Amygdala (tissue), 56 donors: Measurements from ENCODE around the gene DCTPP1.

Experiments
- DNase-seq, 56 donors: peaks; one replicate each; lab custom pipeline; 2025; lab: John Stamatoyannopoulos, UW

The DCTPP1 gene

DNA sequence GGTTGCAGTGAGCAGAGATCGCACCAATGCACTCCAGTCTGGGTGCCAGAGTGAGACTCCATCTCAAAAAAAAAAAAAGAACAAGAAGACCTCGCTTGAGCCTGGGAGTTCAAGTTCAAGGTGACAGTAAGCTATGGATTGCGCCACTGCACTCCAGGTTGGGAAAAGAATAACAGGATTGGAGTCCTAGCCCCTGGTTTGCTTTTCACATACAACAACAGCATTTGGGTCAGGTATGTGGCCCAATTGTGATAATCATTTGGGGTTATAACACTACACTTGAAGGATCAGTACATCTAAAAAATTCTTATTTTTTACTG is 19.2 kb upstream of the DCTPP1 start:
- no peak for DNase-seq

DNA sequence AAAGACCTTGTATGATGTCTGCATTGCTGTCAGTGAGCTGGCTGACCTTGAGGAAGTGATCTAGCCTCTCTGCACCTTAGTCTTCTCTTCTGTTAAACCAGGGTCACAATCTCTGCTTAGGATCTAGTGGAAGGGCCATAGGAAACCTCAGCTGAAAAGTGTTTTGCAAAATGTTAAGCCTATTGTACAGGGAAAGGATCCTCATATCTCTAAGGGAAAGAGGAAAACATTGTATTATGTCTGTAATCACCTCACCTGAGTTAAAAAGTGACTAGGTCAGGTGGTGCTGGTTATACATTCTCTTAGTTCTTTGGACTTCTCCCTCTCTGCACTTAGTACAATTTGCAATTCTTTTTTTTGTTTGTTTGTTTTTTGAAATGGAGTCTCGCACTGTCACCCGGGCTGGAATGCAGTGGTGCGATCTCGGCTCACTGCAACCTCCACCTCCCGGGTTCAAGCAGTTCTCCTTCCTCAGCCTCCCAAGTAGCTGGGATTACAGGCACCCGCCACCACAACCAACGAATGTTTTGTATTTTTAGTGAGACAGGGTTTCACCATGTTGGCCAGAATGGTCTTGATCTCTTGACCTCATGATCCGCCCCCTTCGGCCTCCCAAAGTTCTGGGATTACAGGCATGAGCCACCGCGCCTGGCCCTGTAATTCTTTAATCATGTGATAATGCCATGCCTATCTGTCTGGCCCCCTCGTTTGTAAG is 17.8 kb upstream of the DCTPP1 start:
- no peak for DNase-seq

DNA sequence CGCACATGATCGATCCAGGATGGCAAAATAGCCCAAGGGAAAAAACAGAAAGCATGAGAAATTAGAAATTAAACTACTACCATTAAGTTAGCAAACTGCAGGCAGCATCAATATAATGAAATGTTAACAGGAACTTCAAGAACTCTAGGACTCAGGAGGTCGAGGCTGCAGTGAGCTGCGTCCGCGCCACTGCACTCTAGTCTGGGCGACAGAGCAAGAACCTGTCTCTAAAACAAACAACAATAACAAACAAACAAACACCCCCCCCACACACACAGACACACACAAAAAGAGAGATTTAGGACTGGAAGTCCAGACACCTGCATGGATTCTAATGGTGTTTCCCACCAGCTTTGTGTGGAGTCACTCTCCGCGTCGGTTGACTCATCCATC is 16.4 kb upstream of the DCTPP1 start:
- no peak for DNase-seq

DNA sequence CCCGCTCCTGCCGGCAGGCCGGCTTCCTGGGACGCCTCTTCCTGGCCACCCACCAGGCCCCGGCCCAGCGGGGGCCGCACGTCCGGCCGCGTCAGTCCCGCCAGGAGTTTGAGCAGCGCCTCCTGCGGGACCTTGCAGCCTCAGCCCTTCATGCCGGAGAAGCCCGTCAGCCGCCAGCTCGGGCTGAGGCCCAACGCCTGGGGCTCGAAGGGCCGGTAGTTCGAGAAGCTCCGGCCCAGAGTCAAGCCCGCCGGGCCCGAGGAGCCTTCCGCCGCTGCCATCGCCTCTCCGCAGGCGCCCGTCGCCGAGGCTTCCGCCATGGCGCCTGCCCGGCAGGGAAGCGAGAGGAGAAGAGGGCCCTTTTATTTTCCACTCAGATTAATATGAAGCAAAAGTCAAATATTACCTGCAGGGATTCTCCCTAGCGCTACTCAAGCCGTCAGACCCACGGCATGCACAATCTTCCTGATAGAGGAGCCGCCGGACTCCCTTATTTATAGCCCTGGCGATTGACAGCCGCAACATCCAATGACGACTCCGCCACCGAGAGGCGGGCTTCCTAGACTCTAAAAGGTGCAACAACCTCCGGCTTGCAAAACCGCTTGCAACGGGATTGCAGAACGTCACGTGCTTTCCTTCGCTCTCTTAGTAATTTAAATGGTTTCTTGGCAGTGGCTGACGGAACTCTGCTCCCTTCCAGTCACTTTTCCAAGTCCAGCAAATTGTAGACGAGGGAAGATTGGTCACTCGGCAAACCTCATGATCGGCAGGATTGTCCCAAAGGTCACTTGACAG is 15.8 kb upstream of the DCTPP1 start, which contains the start of gene SEPHS2:
Gene SEPHS2 (minus strand): TSS at position 467 of the 795 bp plus-strand sequence. CDS start 147 bp downstream, at position 320.
- peak; percentile 12 to 97 (median 87) for DNase-seq

DNA sequence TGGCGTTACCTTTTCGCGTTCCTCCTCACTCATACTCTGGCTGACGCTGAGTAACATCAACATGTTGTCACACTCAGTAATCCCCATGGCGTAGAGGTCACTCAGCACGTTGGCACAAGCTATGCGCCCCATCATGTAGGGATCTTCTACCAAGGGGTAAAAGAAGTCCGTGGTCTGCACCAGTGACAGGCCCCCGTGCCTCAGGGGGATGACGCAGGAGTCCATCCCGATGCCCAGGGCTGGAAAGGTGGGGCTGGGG is 15.2 kb upstream of the DCTPP1 start:
- no peak for DNase-seq

DNA sequence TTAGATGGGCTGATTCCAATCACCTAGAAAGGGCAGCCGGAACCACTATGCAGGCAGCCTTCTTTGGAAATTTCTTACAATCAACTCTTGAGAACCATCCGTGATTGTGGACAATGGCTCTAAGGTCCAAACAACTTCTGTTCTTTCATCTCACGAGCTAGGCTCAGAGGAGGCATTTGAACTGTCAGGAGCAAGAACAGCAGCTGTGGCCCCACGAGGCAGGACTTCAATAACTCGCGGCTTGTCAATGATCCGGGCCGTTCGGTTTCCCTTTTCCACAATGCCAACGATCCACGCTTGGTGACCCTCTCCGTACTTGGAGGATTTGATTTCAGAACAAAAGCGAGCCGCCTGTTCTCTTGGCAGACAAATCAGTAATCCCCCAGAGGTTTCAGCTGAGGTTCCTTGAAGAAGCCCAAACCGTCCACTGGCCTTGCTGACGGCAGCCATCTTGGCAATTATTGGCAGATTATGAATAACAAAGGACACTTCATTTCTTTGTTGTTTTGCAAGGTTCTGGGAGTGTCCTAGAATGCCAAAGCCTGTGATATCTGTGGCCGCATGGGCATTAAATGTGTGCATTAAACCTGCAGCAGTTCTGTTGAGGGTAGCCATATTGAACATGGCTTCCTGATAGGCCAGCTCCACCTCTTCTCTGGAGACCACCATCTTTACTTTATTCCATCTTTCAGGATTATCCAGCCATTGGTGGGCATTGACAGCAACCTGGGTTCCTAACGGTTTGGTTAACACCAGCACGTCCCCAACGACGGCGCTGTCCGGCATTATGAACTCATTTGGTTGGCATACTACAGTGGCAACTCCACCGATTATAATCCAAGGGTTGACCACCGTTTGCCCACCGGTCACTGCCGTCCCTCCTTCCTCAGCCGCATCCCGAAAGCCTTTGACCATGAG is 14.7 kb upstream of the DCTPP1 start:
- DNase-seq = no peak

DNA sequence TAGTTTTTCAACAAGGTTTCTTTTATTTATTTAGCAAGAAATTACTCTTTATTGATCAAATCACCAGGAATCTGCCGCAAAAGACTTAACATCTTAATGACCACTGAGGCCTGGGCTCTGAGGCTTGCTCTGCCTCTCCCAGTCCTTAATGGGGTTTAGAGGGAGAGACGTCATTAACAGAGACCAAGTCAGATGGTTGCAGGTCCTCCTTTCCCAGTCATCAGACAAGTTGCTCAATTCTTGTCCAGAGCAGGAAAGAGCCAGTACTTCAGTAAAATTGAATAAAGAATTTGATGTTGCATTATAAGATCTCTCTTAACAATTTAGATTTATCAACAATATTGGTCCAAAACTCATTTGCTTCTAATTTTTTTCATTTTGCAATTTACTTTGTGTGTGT is 13.8 kb upstream of the DCTPP1 start:
- no peak for DNase-seq

DNA sequence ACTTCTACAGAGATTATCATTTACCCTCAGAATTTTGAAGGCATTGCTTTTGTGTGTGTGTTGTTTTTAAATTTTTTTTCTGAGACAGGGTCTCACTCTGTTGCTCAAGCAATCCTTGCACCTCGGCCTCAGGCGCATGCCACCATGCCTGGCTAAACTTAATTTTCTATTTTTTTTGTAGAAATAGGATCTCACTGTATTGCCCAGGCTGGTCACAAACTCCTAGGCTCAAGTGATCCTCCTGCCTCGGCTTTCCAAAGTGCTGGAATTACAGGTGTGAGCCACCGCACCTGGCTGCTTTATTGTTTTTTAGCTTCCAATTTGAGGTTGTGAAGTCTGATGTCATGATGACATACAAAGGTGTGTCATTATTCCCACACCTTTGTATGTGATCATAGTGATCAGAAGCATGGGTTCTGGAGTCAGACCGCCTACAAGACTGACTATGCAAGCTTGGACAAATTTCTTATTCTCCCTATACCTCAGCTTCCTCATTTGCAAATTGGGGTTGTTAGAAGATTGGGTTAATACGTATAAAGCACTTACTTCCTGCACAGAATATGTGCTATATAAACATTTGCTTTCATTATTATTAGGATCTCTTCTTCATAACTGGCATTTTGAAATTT is 10.0 kb upstream of the DCTPP1 start:
- DNase-seq = no peak

DNA sequence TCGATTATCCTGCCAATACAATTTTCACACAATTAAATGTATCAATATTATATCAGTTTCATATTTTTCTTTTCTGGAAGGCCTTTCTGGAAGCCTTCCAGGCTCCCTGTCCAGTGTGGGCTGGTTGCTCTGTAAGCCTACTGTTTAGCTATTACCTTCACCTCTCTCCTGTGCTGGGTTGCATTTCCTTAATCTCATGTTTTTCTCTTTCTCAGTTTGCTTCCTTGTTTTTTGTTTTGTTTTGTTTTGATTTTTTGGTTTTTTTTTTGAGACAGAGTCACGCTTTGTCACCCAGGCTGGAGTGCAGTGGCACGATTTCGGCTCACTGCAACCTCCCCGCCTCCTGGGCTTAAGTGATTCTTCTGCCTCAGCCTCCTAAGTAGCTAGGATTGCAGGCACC is 9.0 kb upstream of the DCTPP1 start:
- DNase-seq = no peak

DNA sequence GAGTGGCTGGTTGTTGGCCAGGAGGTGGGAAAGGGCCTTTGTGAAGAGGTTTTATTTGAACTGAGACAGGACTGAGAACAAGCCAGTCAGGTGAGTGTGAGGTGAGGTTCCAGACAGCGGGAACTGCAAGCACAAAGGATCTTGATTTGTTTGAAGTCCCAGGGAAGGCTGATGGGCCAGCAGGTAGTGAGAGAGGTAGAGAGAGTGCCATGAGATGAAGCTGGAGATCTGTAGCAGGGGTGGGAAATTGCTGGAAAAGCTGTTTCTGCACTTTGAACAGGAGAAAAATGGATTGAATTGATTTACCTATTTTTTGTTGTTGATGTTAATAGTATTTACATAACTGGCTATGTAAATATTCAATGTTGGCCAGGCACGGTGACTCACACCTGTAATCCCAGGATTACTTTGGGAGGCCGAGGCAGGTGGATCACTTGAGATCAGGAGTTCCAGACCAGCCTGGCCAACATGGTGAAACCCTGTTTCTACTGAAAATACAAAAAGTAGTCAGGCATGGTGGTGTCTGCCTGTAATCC is 7.7 kb upstream of the DCTPP1 start:
- DNase-seq = no peak

DNA sequence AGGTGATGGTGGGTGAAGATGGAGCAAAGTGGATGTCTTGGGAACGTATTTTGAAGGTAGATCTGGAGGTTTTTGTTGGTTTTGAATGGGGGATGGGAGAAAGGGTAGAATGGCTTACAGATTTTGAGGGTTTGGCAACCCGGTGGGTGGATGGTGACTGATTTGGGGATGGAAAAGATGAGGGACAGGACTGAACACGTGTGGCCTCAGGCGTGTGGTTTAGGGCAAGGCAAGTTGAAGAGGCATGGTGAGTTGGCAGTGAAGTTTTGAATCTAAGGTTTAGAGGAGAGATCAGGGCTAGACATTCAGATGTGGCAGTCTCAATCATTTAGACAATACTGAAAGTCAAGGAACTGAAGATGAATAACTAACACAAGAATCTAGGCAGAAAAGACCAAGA is 5.0 kb upstream of the DCTPP1 start:
- DNase-seq = no peak

DNA sequence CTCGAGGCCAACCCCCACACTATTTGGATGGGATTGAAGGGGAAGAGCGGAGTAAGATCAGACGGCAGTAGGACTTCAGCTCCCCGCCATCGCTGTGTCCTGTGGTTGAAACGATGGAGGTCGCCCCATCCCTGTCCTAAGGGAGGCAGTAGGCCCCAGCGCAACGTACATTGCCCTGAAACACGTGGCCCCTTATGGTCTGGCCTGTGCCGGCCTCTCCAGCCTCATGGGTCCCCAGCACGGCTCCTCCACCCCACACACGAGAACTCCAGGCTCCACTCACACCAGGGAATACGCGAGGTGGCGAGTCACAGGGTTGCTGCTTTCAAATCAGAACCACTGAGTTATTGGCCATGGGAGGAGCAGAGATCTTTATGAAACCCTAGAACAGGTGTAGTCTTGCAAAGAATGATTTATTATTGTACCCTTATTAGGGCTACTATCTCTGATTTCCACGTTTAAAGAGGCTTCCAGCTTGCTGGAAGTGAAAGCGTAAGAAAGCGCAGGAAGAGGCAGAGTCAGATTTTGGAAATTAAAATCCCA is 669 bp upstream of the DCTPP1 start:
- peak in 10 of 56 donors; percentile 21 to 53 (median 40) for DNase-seq

DNA sequence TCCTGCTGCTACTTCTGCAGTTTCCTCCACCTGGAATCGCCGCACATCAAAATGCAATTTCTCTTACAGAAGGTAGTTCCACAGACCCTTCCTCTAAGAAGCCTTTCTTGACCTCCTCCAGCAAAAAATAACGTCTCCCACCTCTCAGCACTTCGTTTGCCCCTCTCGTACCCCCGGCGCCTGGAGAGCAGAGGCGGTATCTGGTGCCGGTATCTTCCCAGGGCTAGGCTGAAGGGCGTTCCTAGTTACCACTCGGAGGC is 482 bp downstream of the DCTPP1 start:
- DNase-seq = no peak

DNA sequence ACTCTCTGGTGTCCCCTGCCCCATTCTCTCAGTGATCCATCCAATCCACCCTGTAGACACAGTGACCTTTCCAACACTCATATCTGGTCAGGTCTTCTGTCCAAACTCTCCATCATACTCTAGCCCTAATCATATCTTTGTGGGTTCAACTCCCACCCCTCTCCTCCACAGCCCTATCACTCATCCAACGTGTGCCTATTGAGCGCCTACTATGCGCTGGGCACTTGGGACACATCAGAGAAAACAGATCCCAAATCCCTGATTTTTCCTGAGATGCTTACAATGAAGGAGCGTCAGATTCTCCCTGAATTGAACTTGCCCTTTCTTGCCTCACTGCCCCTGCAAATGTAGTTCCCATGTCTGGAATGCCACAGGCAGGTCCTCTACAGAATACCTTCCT is 1.8 kb downstream of the DCTPP1 start:
- DNase-seq = no peak

DNA sequence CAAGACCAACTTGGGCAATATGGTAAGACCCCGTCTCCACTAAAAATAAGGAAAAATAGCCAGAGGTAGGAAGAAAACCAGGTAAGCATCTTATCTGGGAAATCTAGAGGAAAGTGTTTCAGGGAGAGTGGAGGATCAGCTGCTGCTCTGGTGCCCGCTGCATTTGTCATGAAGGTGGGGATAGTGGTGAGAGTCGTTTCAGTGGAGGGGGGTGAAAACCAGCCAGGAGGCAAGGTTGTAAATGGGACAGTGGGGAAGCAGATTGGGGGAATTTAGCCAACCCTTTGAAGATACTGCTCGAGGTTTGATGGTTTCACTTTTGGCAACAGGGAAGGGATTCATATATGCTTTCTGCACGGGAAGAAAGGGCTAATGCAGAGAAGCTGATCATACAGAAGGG is 8.8 kb downstream of the DCTPP1 start:
- no peak for DNase-seq

DNA sequence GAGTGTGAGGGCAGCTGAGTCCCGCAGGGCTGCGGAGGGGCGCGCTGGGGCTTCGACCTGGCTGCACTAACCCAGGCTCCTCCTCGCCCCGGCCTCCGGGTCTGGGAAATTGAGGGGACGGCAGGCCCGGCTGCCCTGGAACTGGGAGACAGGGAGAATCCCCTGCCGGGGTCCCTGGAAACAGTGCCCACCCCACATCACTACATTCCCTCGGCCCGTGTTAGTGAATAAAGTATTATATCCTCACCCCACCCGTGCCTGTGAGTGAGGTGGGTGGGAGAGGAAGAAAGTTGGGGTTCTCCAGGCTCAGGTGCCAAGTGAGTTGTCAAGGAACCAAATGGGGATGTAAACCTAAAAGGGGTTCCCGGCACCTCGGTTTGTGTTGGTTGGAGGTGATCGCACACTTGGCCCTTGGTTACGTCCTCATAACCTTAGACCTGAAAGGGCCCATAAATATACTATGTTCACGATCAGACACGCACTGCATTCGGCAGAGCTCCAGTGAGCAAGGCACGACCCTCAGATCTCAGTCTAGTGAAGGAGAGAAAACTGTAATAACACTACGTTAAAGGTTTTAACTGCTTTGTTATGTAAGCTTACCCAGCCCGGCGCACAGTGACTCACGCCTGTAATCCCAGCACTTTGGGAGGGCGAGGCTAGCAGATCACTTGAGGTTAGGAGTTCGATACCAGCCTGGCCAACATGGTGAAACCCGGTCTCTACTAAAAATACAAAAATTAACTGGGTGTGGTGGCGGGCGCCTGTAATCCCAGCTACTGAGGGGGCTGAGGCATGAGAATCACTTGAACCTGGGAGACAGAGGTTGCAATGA is 11.3 kb downstream of the DCTPP1 start:
- DNase-seq = peak in 1 of 56 donors; percentile 40

DNA sequence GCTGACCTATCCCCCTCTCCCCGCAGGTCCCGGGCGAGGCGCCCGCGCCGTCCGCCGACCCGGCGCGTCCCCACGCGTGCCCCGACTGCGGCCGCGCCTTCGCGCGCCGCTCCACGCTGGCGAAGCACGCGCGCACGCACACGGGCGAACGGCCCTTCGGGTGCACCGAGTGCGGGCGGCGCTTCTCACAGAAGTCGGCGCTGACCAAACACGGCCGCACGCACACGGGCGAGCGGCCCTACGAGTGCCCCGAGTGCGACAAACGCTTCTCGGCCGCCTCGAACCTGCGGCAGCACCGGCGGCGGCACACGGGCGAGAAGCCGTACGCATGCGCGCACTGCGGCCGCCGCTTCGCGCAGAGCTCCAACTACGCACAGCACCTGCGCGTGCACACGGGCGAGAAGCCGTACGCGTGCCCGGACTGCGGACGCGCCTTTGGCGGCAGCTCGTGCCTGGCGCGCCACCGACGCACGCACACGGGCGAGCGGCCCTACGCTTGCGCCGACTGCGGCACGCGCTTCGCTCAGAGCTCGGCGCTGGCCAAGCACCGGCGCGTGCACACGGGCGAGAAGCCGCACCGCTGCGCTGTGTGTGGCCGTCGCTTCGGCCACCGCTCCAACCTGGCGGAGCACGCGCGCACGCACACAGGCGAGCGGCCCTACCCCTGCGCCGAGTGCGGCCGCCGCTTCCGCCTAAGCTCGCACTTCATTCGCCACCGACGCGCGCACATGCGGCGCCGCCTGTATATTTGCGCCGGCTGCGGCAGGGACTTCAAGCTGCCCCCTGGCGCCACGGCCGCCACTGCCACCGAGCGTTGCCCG is 12.1 kb downstream of the DCTPP1 start:
- peak in 46 of 56 donors; percentile 25 to 85 (median 64) for DNase-seq

DNA sequence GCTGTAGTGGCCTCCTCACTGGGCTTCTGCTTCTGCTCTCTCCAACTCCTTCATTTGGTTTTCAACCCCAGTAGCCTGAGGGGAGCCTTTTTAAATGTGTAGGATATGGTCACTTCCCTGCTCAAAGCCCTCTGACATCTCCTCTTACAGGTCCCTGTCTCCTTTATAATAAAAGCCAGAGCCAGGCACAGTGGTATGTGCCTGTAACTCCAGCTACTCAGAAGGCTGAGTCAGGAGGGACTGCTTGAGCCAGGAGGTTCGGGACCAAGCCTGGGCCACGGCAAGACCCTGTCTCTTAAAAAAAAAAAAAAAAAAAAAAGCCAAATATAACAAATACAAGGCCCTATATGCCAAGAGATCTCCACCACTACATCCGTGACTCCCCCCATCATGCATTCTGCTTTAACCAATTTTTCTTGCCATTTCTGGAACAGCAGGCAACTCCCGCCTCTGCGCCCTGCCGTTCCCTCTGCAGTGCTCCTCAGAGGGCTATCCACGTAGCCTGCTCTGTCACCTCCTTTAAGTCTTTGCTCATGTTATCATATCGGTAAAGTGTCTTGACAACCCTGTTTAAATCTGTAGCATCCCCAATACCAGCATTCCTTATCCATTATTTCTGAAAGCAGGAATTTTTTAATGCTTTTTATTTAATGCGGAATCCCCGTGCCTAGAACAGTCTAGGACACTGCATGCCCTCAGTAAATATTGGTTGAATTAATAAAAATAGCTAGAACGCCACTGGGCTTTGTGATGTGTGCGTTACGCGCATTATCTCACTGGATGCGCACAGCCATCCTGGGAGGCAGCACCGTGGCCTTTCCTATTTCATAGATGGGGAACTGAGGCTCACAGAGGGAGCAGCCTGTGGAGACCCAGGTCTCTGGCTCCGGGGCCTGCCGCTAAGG is 13.0 kb downstream of the DCTPP1 start:
- DNase-seq = peak in 8 of 56 donors; percentile 8 to 61 (median 34)
